ENCODE measurements around the gene DNAJB11.

DNA sequence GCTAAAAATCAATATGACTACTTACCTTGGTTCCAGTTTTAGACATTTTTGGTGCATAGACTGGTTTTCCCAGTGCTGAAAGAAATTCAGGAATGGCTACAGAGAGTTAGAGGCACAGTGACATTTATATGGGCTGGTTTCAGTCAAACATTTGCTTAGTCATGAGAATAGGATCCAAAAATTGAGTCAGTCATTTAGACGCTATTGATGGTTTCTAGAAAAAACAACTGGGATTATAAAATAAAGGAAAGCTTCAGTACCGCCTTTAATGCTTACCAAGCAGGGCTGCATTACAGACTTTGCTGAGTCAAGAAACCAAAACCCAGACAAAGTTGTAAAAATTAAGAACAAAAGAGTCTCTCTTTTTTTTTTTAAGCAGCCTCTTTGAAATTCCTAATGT is 26.2 kb upstream of the DNAJB11 start, which contains the start of gene CRYGS:
- no peak for TF ChIP-seq POLR2A (IDR thresholded peaks at IDR 0.05)
- TF ChIP-seq, protein P1, sequence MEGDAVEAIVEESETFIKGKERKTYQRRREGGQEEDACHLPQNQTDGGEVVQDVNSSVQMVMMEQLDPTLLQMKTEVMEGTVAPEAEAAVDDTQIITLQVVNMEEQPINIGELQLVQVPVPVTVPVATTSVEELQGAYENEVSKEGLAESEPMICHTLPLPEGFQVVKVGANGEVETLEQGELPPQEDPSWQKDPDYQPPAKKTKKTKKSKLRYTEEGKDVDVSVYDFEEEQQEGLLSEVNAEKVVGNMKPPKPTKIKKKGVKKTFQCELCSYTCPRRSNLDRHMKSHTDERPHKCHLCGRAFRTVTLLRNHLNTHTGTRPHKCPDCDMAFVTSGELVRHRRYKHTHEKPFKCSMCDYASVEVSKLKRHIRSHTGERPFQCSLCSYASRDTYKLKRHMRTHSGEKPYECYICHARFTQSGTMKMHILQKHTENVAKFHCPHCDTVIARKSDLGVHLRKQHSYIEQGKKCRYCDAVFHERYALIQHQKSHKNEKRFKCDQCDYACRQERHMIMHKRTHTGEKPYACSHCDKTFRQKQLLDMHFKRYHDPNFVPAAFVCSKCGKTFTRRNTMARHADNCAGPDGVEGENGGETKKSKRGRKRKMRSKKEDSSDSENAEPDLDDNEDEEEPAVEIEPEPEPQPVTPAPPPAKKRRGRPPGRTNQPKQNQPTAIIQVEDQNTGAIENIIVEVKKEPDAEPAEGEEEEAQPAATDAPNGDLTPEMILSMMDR (IDR thresholded peaks at IDR 0.05) = no peak
